SHP77 treated with DMSO at 0.1 percent for 48 hours (cell line): ENCODE measurements around the gene MORC3.

Source experiments
- DNase-seq: peaks from one replicate; lab custom pipeline; 2025; lab: John Stamatoyannopoulos, UW

The MORC3 gene

GRCh38 chr21:36423771-36424433 lies 103.9 kb downstream of the MORC3 start:
- DNase-seq: no peak

- DNase-seq: no peak
Measured at GRCh38 chr21:36424592-36424991, 104.6 kb downstream of the MORC3 start.

GRCh38 chr21:36425286-36425685 lies 105.3 kb downstream of the MORC3 start:
- DNase-seq: no peak
